KG1 (cell line): Measurements from ENCODE around the gene STAT1.

ENCODE experiments used
- DNase-seq: peaks from one replicate; lab custom pipeline; 2025; lab: John Stamatoyannopoulos, UW

STAT1 gene

DNA sequence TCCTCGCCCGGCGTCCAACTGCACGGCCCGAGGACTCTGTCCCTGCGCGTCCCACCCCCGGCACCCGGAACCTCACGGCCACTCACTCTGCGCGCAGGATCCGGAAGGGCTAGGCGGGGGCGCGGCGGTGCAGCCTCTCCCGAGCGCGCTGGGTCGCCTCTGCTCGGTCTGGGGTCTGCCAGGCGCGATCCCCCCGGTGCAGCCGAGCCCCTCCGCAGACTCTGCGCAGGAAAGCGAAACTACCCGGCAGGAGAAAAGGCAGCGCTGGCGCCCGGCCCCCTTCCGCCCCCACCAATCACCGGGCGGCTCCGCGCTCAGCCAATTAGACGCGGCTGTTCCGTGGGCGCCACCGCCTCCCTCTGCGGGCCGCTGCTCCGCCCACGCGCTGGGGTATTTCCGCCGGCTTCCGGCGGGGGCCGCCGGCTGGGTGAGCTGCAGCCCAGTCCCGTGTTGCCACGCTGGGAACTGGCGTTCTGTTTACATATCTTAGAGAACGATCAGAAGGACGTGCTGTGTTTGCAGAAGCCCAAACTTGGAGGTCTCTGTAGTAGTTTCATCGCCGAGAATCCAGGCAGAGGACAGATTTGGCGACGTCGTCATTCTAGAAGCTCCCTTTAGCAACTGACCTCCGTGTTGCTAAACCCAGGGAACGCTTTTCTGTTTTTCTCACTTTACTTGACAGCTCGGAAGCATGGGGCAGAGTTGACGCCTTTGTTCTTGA is at the start of gene STAT1:
Gene STAT1, minus strand, starts transcription at position 240 of the 721 bp plus-strand sequence. CDS start 4,168 bp downstream, outside the sequence.
- DNase-seq, result peak; percentile 91

DNA sequence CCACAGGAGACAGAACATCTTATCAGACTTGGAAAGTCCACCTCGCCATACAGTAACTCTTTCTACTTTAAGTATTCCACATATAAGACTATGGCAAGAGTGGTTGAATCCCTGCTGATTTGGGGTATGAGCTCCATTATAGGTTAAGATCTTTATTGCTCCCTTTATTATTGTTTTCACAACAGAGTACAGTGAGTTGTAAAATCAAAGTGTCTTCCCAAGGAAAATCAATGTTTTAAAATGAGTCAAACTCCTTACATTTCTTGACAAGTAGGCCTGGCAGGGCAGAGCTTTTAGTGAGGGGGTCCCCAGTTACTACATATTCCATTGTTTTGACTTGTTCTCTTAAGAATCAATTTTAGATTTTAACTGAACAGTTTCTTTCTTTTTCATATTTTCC is 49.6 kb upstream of the STAT1 start:
- DNase-seq, result no peak

DNA sequence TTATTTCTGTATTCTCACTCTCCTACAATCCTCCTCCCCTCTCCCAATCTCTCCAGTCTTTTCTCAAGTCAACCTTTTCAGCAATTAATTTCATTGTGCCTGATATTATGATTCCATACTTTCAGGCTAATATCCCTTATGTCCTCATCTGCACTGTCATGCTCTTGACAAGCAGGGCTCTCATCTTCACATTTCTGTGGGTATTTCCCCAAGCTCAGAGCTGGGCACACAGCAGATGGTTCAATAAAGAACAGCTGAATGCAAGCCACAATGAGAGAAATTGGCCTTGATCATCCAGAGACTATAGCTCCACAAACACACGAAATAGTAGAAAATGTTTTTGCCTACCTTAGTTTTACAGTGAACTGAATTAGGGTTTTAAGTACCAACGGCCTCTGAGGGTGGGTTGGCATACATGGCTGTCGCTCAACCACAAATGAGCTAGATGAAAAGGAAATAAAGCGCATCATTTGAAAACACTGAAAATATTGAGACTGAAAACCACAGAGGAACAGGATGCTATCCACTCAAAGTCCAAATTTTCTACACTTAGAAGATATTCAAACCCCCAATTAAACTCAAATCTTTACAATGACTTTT is 47.5 kb upstream of the STAT1 start:
- no peak for DNase-seq

GRCh38 chr2:191059308-191059707 is 45.3 kb upstream of the STAT1 start:
- DNase-seq, result no peak

GRCh38 chr2:191056228-191056627 is 42.3 kb upstream of the STAT1 start:
- DNase-seq, result peak; percentile 42

GRCh38 chr2:191053256-191053655 is 39.3 kb upstream of the STAT1 start:
- DNase-seq, result no peak

DNA sequence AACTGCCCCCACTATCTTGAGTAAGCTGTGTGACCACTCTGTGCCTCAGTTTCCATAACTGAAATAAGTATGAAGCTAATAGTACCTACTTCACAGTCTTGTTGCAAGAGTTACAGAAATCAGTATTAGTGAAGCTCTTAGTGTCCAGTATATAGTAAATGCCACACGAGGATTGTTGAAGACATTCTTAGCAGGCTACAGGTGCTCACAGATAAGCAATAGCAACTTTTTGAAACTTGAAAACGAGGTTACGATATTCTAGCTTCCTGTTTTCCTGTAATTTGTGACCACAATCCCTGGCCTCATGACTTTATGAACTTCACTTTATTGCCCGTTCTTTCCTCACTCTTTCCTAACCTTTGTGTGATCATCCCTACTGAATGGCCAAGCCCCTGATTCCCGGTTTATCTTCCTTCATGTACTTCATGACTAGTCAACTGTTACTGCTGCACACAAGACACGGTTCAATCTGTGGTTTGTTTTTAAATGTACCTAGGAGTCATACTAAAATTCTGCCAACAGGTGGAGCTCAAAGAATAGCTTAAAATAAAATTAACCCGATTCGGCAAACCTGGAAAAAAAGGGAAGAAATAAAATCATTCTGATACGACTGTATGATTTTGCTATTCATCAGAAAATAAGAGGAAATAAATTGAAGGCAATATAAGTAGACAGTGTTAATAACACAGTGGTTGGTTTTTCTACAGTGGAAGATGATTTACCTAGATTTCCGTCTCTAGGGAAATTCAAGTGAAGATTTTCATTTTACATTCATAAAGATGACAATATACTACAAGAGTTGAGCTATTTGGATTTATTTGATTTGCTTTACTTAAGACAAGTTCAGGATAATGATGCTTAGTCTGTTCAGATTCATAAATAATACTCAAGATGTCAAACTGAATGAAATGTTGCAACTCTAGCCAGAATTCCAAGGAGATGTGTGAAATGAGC is 38.1 kb upstream of the STAT1 start:
- peak; percentile 55 for DNase-seq

- no peak for DNase-seq
These were observed 37.2 kb upstream of the STAT1 start for GRCh38 chr2:191051177-191051576.

GRCh38 chr2:191050640-191050987 is 36.6 kb upstream of the STAT1 start:
- DNase-seq, result no peak

- DNase-seq, result no peak
These were observed 36.0 kb upstream of the STAT1 start for GRCh38 chr2:191049728-191050639.

GRCh38 chr2:191048073-191048472 is 34.1 kb upstream of the STAT1 start:
- no peak for DNase-seq

DNA sequence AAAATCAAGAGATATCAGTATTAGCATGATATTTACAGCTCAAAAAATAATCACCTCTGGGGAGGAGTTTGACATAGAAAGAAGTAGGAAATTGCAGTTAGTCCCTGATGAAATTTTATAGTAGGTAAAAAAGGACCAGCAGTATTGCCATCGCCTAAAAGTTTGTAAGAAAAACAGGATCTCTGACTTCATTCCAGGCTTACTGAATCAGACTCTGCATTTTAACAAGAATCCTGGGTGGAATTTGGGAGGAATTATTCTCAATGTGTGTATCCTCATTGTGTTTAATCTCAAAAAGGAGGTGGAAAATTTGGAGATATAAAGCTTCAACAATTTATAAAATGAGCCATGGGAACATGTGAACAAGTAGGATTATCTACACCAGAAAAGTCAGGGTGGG is 31.2 kb upstream of the STAT1 start:
- DNase-seq, result no peak

- DNase-seq, result no peak
These were observed 29.5 kb upstream of the STAT1 start for GRCh38 chr2:191043438-191043837.

DNA sequence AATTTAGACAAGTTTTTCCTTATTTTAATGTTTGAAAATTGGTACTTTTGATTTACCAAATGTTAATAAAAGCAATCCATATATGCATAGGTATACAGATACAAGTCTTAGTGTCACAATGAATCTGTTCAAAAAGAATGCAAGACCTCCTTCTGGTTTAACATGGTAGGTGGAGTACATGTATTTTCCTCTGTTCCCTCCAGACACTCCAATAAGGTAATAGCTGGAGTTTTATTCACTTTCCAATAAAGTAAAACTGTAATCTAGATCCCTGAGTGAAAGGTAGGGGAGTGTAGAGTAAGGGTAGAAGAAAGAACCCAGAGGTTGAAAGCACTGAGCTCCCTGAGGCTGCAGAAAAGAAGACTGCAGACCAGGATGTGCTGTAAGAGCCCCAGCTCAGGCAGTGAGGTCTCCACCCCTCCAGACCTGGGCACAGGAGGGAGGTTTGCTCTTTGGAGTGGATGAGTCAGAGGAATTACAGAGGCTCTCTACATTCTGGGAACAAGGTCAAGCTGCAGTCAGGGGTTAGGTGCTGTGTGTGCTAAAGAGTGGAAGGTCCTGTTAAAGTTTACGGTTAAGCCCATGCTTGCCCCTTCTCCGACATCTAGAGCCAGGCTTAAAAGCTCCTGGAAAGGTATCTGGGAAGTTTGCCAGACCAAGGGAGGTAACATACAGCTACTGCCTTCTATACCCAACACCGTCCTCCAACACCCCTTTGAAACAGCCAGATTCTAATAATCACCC is 27.6 kb upstream of the STAT1 start:
- no peak for DNase-seq

DNA sequence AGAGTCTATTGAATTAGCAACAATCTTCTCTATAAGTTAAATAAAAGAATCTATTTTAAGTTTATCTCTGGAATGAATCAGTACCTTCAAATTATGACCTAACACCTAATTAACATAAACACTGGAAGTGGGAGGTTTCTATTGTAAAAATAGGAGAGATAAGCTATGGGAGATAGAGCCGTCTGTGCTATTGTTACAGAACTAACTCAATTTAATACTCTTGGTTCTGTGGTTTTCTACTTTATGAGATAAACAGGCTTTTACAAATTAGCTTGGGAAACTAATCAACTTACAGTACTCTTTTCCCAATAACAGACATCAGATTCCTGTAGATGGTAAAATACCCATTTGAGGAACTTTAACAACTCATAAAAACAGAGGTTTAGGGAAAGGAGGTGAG is 25.6 kb upstream of the STAT1 start:
- no peak for DNase-seq

GRCh38 chr2:191038741-191039140 is 24.8 kb upstream of the STAT1 start:
- DNase-seq, result no peak

GRCh38 chr2:191038241-191038725 is 24.3 kb upstream of the STAT1 start:
- DNase-seq, result no peak

- no peak for DNase-seq
These were observed 23.4 kb upstream of the STAT1 start for GRCh38 chr2:191037351-191037750.

GRCh38 chr2:191036363-191036762 is 22.4 kb upstream of the STAT1 start:
- no peak for DNase-seq

DNA sequence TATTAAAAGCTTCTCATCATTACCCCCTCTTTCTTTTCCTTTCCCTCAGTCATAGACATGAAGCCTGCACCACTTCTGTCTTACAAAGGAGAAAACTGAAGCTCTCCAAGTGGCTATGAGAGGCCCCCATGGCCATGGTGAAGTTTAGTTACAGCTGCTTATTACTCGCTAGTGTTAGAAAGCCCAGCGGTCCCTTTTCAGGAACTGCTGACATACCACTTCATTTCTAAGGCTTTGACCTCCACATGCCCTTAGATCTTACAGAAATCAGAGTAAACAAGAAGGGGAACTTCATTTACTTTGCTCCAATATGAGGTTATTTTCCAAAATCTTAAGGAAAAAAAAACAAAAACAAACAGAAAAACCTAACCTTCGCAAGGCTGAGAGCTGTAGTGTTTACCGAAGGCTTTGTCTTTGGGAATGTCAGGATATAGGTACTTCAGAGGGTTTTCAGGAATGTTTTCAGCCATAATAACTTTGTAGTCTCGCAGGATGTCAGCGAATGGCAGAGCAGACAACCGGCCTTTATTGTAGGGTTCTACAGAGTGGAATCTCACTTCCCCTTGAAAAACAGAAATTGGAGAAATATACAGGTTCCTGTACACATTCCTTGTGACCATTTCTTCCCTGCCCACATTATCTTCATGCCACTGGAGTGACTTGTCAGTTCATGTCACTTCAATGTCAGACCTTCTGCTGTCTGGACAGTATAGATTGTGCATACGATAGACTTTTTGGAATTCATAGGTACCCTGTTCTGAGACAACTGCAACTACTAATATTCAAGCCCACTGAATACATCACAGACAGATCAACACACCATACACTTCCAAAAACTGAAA is 18.8 kb upstream of the STAT1 start:
- no peak for DNase-seq
